Fibroblast of the conjunctiva (primary cell): Measurements from ENCODE around the gene FAM83F.
"Not testable (repeated sequence)": the region's sequence is repeated elsewhere in the genome, so short reads cannot be mapped to it uniquely, and the experiment has no call there.

Source experiments
- DNase-seq: peaks from one replicate; pipeline ENCODE4 v3.0.0-alpha.2; 2010; ENCODE audit warnings: low read depth

FAM83F gene

DNA sequence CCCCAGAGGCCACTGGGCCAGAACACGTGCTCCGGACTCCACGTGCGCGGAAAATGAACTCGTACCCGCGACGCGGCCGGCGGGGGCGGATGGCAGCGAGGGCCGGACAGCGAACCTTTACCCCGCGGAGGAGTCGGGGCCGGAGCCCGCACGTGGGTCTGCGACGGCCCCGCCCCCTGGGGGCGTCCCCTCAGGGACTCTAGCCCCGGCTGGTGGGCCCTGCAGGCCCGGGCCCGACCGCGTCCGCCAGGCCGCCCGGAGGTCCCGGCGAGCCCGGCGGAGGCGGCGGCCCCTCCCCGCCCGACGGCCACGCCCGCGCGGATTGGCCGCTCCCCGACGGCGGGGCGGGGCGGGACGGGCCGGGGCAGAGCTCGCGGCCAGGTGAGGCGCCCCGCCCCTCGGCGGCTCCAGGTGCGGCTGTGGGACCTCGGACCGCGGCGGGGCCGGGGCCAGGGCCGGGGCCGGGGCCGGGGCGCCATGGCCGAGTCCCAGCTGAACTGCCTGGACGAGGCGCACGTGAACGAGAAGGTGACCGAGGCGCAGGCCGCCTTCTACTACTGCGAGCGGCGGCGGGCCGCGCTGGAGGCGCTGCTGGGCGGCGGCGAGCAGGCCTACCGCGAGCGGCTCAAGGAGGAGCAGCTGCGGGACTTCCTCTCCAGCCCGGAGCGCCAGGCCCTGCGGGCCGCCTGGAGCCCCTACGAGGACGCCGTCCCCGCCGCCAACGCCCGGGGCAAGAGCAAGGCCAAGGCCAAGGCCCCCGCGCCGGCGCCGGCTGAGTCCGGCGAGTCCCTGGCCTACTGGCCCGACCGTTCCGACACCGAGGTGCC lies at the start of gene FAM83F:
Gene FAM83F, plus strand, starts transcription at position 389 of the 827 bp plus-strand sequence. Its CDS starts 89 bp downstream, at position 478.
- no peak for DNase-seq

DNA sequence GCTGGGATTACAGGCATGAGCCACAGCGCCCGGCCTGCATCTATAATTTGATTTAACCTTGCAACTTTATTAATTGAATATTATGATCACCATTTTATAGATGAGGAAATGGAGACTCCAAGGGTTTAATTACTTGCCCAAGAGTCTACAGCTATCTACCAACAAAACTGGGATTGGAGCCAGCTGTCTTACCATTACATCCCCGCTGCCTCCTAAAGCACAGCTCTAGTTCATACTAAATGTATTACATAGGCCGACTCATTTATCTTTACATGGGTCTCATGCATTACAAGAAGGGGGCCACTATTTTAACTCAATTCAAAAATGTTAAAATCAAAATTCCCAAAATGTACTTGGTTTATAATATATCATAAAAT lies 48.6 kb upstream of the FAM83F start:
- no peak for DNase-seq

DNA sequence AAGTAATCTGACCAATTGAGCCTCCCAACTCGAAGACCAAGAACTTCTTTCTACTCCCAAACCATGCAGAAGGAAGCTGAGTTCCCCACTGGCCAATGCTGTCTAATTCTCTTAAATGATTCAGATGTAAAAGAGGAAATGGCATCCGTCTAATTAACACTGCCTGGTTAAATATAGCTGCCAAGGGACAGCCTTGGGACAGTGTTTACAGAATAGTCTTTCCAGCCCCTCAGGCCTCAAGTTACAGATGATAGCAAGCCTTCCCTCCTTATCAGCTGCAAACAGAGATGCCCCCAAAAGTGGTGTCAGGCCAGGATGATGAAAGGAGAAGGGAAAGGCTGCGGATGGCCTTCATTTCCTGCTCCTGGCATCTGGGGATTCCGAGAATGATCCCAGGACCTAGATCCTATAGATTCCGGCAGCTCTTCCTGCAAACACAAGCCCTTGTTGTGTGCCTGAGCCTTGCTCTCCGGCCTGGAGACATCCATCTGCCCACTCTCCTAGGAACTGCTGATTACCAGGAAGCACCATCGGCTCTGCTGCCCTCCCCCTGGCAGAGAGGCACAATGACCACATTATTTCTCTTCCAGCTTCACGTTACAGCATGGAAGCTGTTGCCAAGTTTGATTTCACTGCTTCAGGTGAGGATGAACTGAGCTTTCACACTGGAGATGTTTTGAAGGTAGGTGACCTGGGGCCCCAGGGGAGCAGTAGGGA lies 48.1 kb upstream of the FAM83F start:
- no peak for DNase-seq

DNA sequence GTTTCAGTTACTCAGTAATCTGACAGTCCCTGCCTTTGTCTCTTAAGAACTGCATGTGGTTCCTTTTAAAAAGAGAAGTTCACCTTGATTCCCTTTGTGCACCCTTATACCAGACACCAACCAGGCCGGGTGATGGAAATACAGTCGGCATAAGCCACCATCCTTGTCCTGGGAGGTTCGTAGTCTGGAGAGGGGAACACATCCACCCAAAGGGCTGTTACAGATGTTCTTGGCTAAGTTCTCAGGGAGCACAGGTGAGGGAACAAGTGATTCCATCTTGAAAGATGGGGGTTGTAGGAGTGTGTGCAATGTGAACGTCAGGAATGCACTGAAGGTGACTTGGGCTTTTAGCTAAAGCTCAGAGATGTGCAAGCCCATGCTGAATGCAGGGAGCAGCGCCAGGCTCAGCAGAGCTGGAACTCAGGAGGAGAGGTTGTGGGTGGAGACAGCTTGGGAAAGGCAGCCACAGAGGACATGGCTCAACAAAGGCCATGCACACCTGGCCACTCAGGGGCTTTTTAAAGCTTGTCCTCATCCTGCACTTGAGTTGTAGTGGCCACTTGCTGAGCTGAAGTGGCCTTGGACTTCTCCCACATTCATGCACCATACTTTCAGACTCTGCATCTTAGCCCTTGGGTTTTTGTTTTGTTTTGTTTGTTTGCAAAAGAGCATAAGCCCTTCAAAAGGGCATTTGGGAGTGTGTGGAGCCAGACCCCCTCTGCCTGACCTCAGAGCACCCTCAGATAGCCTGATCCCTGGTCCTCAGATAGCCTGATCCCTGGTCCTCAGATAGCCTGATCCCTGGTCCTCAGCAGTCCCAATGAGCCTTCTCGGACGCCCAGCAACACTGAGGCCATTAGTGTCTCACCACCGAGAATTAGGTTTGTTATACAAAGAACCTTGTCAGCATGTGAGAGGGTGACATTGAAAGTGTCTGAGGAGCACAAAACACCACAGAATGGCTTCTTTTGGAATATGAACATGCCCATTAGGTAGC lies 47.2 kb upstream of the FAM83F start:
- no peak for DNase-seq

DNA sequence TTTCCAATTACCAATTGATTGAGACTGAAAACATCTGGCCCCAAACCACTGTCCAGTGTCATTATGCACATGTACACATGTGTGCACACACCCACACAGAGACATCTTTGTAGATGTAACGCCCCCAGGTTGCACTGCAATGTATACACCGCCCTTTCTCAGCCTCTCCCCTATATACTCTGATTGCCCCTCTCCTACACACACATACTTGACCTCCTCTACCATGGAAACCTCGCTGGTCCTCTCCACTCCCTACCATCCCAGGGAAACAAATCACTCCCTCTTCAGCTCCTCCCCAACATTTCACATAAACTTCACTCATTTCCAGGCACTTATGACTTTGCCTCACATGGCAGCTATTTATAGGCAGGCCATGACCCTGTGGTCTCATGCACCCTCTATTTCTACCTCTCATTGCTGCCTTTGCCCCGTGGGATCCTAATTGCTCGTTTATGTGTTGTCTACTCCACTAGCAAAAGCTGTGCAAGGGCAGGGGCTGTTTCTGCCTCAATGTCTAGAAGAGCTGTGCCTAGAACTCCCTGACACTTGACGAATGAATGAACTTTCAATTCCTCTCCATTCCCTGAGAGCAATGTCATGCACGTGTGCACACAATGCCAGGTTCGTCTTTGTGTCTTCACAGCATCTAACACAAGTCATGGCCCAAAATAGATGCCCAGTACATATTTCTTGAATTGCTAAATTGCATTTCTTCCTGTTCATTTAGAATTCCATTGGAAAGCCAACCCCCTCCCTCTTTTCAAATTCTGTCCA lies 44.6 kb upstream of the FAM83F start:
- DNase-seq: no peak

DNA sequence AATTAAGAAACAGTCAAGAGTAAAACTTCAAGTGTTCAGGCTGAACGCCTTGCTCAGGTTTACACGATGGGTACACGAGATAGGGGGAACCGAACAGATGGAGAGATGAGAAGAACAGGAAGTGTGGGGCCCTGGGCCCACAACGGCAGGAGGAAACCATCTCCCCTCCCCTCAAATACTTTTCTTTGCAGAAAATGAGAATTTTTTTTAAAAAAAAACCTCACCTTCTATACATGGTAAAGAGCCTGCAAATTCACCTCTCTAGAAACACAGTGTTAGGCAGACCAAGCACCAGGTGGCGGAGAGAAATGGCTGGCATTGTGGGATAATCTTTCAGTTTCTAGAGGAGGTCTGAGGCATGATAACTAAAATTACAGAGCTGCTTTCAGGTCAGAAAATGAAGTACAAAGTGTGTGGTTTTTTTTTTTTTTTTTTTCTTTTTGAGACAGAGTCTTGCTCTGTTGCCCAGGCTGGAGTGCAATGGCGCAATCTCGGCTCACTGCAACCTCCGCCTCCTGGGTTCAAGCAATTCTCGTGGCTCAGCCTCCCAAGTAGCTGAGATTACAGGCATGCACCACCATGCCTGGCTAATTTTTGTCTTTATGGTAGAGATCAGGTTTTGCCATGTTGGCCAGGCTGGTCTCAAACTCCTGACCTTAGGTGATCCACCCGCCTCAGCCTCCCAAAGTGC lies 43.0 kb upstream of the FAM83F start:
- not testable (repeated sequence) for DNase-seq

DNA sequence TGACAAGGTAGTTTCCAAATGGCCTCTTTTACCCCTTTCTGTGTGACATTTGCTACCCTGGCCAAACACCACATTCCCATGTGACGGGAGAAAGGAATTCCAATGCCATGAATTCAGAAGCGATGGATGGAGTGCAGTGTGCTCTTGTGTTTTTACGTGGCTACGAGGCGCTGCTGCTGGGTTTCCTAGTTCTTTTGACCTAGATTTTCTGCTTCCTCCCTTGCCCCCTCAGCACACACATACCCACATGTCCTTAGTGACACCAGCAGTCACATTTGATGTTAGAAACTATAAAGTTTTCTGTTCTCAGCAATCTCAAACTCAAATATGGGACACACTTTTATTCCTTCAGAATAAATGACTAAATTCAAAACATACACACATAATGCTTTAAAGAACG lies 42.4 kb upstream of the FAM83F start:
- DNase-seq: no peak

DNA sequence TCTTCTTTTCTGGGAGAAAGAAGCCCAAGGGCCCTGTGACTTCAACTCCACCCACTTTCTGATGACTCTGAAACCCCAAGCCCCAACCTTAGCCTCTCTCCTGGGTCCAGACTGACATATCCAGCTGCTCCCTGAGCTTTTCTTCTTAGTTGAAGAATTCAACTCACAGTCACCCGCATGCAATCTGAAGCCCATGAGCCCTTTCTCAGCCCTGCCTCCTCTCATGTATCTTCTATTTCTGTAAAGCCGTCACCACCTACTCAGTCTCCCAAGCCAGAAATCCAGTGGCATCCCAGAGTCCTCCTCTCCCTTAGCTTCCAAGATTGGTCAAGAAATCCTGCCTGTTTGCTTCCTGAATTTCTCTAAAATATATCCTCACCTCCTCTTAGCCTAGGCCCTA lies 41.7 kb upstream of the FAM83F start:
- DNase-seq: no peak

DNA sequence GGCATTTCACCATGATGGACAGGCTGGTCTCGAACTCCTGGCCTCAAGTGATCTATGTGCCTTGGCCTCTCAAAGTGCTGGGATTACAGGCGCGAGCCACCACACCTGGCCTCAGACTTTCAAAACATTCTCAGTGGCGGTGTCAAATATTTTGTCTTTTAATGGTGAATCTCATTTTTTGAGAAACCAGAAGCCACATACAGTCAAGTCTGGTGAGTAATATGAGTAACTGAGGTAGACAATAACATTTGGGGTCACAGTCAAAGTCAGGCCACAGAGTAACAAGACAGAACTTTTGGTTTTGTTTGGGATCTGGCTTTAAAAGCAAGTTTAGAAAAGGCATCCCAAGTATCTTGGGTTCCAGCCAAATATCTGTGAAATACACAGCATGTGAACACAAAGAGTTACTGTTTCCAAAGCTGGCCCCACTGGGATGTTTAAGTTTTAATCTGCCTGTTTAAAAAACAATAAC lies 40.1 kb upstream of the FAM83F start:
- peak; percentile 30 for DNase-seq

DNA sequence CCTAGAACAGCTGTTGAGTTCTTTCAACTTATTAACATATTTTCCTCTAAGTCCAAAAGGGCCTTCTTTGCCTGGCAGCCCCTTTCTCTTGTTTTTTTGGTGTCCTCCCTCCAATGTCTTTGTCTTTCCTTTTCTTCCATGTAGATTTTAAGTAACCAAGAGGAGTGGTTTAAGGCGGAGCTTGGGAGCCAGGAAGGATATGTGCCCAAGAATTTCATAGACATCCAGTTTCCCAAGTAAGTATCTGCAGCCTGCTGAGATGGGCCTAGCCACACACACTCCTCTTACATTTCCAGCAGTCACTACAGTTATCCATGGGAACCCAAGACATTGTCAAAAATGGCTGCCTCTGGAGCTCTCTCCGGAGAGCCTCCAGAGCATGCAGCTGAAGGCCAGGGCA lies 39.1 kb upstream of the FAM83F start:
- no peak for DNase-seq

DNA sequence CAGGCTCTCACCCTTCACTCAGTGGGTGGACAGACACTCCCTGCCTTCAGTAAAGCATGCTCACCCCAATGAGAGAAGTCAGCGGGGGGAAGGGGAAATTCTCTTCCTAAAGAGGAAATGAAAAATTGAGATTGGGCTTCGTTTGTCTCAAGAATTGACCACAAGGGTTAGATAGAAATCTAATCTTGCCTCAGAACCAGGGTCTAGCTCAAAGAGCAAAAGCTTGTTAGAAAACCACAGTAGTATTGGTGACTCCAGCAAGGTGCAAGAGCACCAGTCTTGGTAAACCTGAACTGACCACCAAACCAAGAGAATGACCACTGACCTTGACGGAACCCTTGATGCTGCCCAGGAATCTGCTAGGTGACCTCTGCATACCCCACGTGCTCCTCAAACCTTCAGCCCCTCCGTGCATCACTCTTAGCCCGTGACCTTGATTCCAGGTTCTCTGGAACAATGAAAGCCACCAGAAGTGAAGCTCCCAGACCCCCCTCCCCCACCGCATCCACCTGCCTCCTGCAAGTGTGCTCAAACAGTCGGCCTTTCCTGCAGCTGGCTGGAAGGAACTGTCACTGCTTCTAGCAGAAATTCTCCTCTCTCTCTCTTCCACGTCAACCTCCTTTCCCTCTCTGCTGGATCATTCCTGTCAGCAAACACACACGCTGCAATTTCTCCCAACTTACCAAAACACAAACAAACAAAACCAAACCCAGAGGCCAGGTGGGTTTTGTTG lies 37.7 kb upstream of the FAM83F start:
- no peak for DNase-seq

DNA sequence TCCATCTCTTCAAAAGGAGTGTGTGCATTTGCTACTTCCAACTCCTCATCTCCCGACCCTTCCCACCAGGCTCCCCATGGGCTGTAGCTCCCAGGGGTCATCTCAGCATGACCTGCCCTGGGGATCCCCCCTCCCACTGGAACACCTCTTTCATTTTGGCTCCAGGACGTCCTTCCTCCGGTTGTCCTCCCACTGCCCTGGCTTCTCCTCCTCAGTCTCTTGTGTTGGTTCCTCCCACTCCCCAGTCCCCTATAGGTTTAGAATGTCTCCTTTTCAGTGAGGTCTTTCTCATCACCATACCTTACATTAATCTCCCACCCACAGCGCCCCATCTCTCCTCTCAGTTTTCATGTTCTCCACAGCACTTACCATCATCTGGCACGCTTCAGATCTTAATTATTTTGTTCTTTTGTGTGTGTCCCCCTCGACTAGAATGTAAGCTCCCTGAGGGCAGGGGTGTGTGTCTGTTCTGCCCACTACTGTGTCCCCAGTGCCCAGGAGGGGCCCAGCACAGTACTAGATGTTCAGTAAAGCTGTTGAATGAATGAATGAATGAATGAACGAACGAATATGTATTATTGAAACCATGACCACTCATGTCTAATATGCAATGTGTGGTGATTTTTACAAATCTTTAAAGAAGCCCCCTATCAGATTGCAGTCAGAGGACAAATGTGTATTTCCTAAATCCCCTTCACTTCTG lies 36.6 kb upstream of the FAM83F start:
- DNase-seq: no peak

DNA sequence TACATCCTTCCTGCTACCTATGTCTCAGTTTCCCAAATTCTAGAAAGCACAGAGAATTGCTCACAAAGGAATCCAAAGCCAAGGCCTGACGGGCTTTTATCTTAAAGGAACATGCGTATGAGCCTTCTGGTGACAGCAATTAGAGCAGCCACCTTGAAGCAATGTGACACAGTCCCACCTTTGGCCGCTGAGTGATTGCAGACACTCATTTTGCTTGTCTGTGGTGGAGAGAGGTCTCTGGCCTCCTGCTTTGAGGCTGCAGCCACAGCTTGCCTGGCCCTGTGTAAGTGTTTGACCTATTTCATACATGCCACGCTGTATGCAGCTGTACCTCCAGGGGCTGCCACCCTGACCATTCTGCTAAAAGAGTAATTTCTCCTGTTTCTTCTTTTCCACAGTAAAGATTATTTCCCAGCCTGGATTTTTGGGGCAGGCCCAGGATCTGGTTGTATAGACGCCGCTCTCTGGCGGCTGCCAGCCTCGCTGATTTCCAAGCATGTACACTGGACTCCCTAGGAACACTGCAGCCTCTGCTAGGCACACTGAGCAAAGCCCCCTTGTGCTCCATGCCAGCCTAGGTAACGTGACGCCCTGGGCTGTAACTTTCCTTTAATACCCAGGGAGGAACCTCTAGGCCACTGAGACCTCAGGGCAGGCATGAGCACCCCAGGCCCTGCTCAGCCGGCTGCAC lies 35.7 kb upstream of the FAM83F start:
- no peak for DNase-seq

DNA sequence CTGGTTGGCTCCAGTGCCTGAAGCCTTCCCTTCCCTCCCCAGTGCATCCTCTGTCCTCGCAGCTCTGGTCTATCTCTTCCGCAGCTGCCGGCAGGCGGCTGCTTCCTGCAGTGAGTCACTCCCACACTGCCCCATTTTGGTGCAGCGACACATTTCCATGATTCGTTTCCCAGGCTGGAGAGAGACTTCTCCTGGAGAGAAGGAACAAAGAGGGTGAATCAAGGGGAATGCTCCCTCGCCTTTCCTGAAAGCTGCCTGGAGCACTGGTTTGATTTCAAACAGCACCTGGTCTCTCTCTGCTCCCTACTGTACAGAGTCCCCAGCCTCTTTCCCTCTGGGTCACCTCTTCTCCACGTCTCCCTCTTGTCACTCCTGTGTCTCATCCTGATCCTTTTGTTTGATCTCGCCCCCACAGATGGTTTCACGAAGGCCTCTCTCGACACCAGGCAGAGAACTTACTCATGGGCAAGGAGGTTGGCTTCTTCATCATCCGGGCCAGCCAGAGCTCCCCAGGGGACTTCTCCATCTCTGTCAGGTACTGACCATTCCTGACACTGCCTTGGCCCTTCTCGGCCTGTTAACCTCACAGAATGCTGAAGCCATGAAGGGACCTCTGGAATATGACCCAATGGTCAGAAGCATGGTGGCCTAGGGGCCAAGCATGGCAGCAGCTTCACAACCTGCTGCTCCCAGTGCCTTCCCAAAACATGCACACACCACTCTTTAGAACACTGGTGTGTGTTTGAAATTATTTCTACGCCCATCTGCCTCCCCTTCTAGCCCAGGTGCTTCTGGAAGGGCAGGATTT lies 34.9 kb upstream of the FAM83F start, which contains the start of gene TMA7B:
Gene TMA7B, plus strand, starts transcription at position 758 of the 808 bp plus-strand sequence. CDS start 3,978 bp downstream, outside the sequence.
- DNase-seq: no peak

DNA sequence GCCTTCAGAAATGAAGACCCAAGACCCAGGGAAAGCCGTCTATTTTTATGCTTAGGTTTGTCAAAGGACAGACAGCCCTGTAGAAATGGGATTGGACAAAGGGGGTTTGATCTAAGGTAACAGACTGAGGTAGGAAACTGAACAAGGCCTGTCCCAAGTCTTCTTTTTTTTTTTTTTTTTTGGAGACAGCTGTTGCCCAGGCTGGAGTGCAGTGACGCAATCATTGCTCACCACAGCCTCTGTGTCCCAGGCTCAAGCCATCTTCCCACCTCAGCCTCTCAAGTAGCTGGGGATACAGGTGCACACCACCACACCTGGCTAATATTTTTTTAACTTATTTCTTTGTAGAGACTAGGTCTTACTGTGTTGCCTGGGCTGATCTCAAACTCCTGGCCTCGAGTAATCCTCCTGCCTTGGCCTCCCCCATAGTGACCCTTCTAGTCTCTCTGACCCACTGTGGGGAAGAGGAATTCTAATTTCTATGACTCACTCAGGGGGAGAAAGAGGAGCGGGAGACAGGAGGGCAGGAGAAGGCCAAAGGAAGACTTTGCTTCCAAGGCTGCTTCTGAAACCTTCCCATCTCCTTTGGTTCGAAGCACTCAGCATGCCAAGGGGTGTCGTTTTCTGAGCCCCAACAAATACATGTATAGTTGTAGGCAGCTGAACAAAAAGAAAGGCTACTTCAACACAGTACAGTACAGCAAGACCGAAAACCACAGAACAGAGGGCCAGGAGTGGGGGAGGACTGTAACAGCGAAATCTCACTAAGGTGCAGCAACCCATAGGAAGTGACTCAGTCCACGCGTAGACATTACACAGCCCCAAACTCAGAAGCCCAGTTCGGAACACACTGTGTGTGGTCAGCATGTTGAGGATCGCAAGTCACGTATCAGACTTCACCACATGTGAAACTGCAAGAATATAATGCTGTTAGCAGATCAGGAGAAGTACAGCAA lies 33.7 kb upstream of the FAM83F start:
- DNase-seq: peak; percentile 16

DNA sequence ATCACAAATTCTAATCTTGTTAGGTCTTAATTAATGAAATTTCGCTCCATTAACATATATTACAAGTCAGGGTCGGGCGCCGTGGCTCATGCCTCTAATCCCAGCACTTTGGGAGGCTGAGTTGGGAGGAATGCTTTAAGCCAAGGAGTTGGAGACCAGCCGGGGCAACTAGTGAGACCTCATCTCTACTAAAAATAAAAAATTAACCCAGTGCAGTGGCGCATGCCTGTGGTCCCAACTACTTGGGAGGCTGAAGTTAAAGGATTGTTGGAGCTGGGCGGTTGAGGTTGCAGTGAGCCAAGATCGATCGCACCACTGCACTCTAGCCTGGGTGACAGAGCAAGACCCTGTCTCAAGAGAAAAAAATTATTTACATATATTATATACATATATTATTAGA lies 32.7 kb upstream of the FAM83F start:
- DNase-seq: no peak

DNA sequence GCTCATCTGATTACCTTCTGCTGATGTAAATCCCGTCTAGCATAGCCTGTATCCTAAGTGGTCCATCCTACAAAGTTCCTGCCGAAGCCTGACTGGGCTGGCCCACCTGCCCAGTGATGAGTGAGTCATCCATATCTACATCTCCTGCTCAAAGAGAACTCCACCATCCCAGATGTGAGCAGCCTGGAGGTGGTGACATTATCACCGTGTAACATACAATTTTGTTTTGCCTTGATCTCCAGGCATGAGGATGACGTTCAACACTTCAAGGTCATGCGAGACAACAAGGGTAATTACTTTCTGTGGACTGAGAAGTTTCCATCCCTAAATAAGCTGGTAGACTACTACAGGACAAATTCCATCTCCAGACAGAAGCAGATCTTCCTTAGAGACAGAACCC lies 29.0 kb upstream of the FAM83F start:
- DNase-seq: no peak
